HepG2 (cell line): ENCODE results near the gene DNAJC5. TPM values are rescaled to one million over a fixed set of nuclear protein-coding genes. Genes with fewer than 3 reads are reported as not detected.

Experiments
- BCLAF1 ChIP-seq: fragments of 450-650 bp; IDR thresholded peaks from 2 replicates; pipeline ENCODE4 v1.6.1; 2017; ENCODE audit warnings: mild to moderate bottlenecking
- GATAD2A ChIP-seq: IDR thresholded peaks from 2 replicates; pipeline ENCODE4 v1.6.1; 2016
- KMT2A ChIP-seq: sonication (generic); formaldehyde crosslinking; IDR thresholded peaks from 2 replicates; pipeline ENCODE4 v1.4.0; 2020; ENCODE audit warnings: missing genetic modification reagents
- KMT2B ChIP-seq: IDR thresholded peaks from 2 replicates; pipeline ENCODE4 v1.6.1; 2016; ENCODE audit warnings: missing genetic modification reagents, missing compliant biosample characterization
- NFYC ChIP-seq: IDR thresholded peaks from 2 replicates; pipeline ENCODE4 v1.6.1; 2016; ENCODE audit warnings: missing genetic modification reagents, missing compliant biosample characterization
- SKI ChIP-seq: fragments of 450-650 bp; IDR thresholded peaks from one replicate; pipeline ENCODE4 v1.6.1; 2018; ENCODE audit warnings: mild to moderate bottlenecking; ENCODE audit not compliant: partially characterized antibody
- TAF1 ChIP-seq: sonication (generic); formaldehyde crosslinking; IDR thresholded peaks from 2 replicates; pipeline ENCODE4 v1.4.0; 2020; ENCODE audit warnings: missing genetic modification reagents
- TCF7 ChIP-seq: sonication (generic); IDR thresholded peaks from 2 replicates; pipeline ENCODE4 v1.6.1; 2016; ENCODE audit warnings: antibody characterized with exemption, low read depth
- YY1 ChIP-seq: IDR thresholded peaks from 2 replicates; pipeline ENCODE4 v1.6.1; 2011; ENCODE audit warnings: low read length, low read depth, moderate library complexity, mild to moderate bottlenecking; ENCODE audit not compliant: insufficient read depth, insufficient replicate concordance
- ZNF232 ChIP-seq: sonication (generic); formaldehyde crosslinking; IDR thresholded peaks from 2 replicates; pipeline ENCODE4 v1.4.0; 2020; ENCODE audit warnings: missing genetic modification reagents, borderline replicate concordance
- ZNF274 ChIP-seq: sonication (generic); formaldehyde crosslinking; IDR thresholded peaks from 2 replicates; pipeline ENCODE4 v1.5.1; 2020; ENCODE audit warnings: mild to moderate bottlenecking, missing genetic modification reagents
- ZNF318 ChIP-seq: sonication (generic); formaldehyde crosslinking; IDR thresholded peaks from 2 replicates; pipeline ENCODE4 v1.4.0; 2020; ENCODE audit warnings: mild to moderate bottlenecking, missing genetic modification reagents
- ZNF552 ChIP-seq: sonication (generic); formaldehyde crosslinking; IDR thresholded peaks from 2 replicates; pipeline ENCODE4 v1.9.0; 2022; ENCODE audit warnings: missing genetic modification reagents, mild to moderate bottlenecking, borderline replicate concordance
- ZNF607 ChIP-seq: sonication (generic); formaldehyde crosslinking; IDR thresholded peaks from 2 replicates; pipeline ENCODE4 v1.5.1; 2020; ENCODE audit warnings: missing genetic modification reagents, mild to moderate bottlenecking, borderline replicate concordance
- polyA plus RNA-seq, 8 experiments: library from polyadenylated mRNA; depleted of rRNA in 3 of 8; stranded (reverse) in 7 of 8; unstranded in 1 of 8; fragments of >200 nt; fragmentation: Illumina TruSeq in 4 of 8; extraction: Trizol in 4 of 8; gene quantifications; 2 replicates each; pipeline versions ENCODE4 v1.2.1 to v1.2.3, GENCODE V29; 2011 to 2016; ENCODE audit warnings: low read depth in 4 of 8, missing spikeins in 1 of 8, mixed read lengths in 1 of 8; ENCODE audit not compliant: insufficient read depth in 1 of 8
- total RNA-seq, 5 experiments: library from RNA; depleted of rRNA; stranded (reverse); fragments of >200 nt; fragmentation: Illumina TruSeq; extraction: Trizol; gene quantifications; 2 replicates each; pipeline ENCODE4 v1.2.3, GENCODE V29; 2016; ENCODE audit warnings: low read depth in 1 of 5
- TF ChIP-seq, protein P1 (sequence below): sonication (generic); formaldehyde crosslinking; IDR thresholded peaks from 2 replicates; pipeline ENCODE4 v1.9.0; 2021; ENCODE audit warnings: missing genetic modification reagents, borderline replicate concordance

The DNAJC5 gene
- total and polyA plus RNA-seq, 2 of the 13 experiments (the other 11 are each of a cell fraction or from before 2014, with no cell fraction given): 42.8 to 64.5 TPM

DNA sequence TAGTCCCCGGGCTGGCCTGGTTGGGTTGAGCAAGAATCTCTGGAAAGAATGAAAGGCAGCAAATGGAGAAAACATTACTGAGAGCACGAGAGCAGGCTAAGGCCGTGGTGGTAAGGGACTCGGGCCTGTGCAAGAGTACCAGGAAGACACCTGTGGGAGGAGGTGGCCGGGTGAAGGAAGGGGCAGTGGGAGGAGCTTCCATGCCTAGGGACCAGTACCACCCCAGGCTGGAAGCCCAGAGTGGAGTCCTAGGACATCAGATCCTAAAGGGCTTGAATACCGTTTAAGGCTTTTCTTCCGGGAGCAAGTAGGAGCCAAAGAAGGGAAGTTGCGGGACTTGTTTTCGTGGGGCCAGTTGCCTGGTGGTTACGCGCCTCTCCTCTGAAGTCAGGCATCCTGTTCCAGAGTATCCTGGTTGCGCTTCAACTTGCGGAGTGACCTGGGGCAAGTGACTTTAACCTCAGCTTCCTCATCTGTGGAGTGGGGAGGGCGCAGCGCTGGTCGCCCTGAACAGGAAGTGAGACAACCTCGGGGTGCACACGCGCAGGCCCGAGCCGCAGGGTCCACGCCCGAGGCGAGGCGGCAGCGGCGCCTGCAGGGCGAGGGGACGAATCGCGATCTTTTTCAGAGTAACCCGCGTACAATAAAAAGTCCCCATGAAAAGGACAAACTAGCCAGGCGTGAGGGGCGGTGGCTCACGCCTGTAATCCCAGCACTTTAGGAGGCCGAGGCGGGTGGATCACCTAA lies 31.0 kb upstream of the DNAJC5 start (continued):
- TF ChIP-seq, protein P1, sequence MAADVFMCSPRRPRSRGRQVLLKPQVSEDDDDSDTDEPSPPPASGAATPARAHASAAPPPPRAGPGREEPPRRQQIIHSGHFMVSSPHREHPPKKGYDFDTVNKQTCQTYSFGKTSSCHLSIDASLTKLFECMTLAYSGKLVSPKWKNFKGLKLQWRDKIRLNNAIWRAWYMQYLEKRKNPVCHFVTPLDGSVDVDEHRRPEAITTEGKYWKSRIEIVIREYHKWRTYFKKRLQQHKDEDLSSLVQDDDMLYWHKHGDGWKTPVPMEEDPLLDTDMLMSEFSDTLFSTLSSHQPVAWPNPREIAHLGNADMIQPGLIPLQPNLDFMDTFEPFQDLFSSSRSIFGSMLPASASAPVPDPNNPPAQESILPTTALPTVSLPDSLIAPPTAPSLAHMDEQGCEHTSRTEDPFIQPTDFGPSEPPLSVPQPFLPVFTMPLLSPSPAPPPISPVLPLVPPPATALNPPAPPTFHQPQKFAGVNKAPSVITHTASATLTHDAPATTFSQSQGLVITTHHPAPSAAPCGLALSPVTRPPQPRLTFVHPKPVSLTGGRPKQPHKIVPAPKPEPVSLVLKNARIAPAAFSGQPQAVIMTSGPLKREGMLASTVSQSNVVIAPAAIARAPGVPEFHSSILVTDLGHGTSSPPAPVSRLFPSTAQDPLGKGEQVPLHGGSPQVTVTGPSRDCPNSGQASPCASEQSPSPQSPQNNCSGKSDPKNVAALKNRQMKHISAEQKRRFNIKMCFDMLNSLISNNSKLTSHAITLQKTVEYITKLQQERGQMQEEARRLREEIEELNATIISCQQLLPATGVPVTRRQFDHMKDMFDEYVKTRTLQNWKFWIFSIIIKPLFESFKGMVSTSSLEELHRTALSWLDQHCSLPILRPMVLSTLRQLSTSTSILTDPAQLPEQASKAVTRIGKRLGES (CRISPR knock-in tag): no peak
- TF ChIP-seq KMT2B (CRISPR knock-in tag) (peak; percentile 60; the same call in 1 of the 2 replicates), TAF1 (peak; percentile 53), GATAD2A (peak; percentile 78; the same call in 1 of the 2 replicates), ZNF552 (CRISPR knock-in tag) (no peak; the same call in 1 of the 2 replicates), SKI (peak; percentile 68), ZNF274 (CRISPR knock-in tag) (no peak; the same call in none of the 2 replicates), TCF7 (no peak), ZNF232 (CRISPR knock-in tag) (peak; percentile 23; the same call in 1 of the 2 replicates), ZNF318 (CRISPR knock-in tag) (peak; percentile 89; the same call in 1 of the 2 replicates), ZNF607 (peak; percentile 97; the same call in 1 of the 2 replicates), KMT2A (CRISPR knock-in tag) (peak; percentile 83), YY1 (peak; percentile 73), NFYC (CRISPR knock-in tag) (peak; percentile 41; the same call in 1 of the 2 replicates), BCLAF1 (no peak)
